ENCODE measurements around the gene POLG2.

DNA sequence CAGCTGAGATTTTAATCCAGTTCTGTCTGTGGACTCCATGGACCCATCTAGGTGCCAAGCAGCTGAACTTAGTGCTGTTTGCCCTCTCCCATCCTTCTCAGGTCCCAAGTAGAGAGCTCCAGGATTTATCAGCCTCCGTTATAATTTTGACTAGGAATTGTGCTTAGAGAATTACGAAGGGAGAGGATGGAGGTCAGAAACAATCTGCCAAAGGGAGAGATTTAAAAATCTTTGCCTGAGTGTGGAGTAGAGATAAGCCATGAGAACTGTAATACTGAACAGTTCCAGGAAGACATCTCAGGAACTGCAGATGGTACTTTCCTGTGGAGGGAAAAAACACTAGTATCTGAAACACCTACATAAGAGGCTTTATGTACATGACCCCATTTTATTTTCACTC lies 36.9 kb upstream of the POLG2 start:
- no peak for TF ChIP-seq POLR2AphosphoS5 (IDR thresholded peaks at IDR 0.05; ENCODE audit: insufficient read depth, low read depth, low read length)
- no peak for TF ChIP-seq EZH2 (IDR thresholded peaks at IDR 0.05; ENCODE audit: borderline replicate concordance, low read depth, low read length, severe bottlenecking)
- TF ChIP-seq, protein P1, sequence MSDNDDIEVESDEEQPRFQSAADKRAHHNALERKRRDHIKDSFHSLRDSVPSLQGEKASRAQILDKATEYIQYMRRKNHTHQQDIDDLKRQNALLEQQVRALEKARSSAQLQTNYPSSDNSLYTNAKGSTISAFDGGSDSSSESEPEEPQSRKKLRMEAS (IDR thresholded peaks at IDR 0.05; ENCODE audit: insufficient read depth, insufficient read length) = no peak

Data from endothelial cell of umbilical vein (primary cell).